HG03175 (cell line): ENCODE results near the gene RGL3.
"Not testable (repeated sequence)": the region's sequence is repeated elsewhere in the genome, so short reads cannot be mapped to it uniquely, and the experiment has no call there.

Experiments used
- ATAC-seq: cut with Tn5 transposase; IDR thresholded peaks from one replicate; pipeline ENCODE4 v1.9.1; 2021; ENCODE audit warnings: mild to moderate bottlenecking, moderate library complexity; ENCODE audit not compliant: unreplicated experiment

RGL3 gene

DNA sequence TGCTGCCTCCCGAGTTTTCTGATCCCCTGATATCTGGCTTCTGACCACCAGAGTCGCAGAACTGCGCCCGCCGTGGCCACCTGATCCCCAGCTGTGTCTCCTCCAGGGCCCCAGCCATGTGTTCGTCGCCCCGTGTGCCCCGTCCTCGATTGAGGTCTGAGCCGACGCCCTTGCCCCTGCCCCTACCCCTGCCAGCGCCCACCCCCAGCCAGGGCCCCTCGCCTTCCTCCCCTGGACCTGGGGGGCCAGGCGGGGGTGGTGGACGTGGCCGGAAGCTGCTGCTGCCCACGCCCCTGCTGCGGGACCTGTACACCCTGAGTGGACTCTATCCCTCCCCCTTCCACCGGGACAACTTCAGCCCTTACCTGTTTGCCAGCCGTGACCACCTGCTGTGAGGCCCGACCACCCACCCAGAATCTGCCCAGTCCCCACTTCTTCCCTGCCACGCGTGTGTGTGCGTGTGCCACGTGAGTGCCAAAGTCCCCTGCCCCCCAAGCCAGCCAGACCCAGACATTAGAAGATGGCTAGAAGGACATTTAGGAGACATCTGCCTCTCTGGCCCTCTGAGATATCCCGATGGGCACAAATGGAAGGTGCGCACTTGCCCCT, 54.7 kb downstream of the RGL3 start:
- no peak for ATAC-seq

DNA sequence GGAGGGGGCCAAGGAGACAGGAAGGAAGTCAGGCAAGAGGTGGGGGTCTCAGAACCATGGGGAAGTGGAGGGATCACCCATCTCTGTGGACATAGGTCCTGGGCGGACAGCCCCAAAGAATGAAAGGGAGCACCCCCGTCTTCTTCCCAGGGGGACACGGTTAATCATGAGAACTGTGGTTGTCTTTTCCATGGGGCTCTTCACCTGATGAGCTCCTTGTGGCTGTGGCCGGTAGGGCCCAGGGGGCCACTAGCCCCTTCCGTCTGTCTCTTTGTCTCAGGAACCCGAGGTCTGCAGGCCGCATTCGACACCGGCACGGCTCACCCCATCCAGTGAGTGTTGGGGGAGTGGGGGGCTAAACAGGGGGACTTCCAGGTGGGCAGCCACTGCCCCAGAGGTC, 55.2 kb downstream of the RGL3 start:
- ATAC-seq = no peak

DNA sequence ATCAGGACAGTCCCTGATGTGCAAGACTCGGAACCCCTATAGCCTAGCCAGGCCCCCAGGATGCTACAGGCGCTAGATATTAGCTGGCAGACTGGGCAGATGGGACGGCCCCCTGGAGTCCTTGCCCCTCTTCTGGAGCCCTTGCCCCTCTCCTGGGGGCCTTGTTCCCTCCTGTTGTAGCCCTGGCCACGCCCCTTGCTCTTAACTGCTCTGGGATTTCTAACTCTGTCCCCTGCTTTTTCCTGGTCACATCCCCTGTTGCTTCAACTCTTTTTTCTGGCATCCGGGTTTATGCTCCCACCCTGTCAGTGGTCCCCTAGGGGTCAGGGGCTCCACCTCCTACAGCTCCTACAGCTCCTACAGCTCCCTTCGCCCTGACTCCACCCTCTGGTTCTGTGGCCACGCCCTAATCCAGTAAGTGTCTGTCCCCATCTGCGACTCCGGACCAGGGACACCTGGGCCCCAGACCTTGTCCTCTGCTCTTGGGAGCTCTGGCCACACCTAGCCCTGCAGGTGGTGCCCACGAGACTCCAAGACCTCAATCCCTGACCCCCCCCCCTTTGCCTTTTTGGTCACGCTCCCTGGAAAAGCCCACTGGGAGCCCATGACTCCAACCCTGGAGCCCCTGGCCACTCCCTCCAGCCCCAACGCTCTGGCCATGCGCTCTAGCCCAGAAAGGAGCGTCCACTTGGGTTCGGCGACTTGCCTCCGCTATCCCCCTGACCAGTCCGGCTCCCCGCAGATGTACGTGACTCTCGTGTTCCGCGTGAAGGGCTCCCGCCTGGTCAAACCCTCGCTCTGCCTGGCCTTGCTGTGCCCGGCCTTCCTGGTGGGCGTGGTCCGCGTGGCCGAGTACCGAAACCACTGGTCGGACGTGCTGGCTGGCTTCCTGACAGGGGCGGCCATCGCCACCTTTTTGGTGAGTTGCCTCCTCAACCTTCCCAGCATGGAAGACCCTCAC, 57.1 kb downstream of the RGL3 start:
- ATAC-seq = no peak

DNA sequence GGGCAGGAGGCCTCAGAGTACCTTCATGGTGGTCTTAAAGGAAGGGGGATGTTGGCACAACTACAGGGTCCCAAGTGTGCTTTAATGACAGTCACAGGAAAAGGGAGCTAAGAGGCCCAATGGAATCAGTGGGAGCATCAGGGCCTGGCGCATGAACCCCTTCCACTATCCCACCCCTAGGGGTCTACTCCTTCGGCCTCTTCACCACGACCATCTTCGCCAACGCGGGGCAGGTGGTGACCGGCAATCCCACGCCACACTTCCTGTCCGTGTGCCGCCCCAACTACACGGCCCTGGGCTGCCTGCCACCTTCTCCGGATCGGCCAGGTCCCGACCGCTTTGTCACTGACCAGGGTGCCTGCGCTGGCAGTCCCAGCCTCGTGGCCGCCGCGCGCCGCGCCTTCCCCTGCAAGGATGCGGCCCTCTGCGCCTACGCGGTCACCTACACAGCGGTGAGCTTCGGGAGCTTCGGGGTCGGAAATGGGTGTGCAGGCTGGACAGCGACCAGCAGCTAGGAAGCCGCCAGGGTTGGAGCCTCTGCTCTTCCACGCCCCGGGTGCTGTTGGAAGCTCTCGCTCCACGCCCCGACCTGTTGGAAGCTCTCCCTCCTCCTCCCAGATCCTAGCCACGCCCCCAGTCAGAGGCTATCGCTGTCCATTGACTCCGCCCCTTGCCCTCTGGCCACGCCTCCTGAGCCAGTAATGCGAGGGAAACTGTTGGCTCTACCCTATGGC, 57.9 kb downstream of the RGL3 start:
- no peak for ATAC-seq

DNA sequence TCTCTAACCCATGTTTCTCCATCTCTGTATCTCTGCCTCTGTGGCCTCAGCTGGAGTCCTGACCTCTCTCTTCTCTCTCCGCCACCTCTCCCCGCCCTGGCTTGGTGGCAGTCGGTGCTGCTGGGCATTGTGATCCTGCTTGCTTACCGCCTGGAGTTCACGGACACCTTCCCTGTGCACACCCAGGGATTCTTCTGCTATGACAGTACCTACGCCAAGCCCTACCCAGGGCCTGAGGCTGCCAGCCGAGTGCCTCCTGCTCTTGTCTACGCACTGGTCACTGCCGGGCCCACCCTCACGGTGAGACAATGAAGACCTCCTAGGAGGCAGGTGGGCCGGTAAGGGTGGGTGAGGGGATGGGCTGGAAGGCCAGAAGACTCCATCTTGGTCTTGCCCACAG, 59.7 kb downstream of the RGL3 start:
- ATAC-seq = no peak

DNA sequence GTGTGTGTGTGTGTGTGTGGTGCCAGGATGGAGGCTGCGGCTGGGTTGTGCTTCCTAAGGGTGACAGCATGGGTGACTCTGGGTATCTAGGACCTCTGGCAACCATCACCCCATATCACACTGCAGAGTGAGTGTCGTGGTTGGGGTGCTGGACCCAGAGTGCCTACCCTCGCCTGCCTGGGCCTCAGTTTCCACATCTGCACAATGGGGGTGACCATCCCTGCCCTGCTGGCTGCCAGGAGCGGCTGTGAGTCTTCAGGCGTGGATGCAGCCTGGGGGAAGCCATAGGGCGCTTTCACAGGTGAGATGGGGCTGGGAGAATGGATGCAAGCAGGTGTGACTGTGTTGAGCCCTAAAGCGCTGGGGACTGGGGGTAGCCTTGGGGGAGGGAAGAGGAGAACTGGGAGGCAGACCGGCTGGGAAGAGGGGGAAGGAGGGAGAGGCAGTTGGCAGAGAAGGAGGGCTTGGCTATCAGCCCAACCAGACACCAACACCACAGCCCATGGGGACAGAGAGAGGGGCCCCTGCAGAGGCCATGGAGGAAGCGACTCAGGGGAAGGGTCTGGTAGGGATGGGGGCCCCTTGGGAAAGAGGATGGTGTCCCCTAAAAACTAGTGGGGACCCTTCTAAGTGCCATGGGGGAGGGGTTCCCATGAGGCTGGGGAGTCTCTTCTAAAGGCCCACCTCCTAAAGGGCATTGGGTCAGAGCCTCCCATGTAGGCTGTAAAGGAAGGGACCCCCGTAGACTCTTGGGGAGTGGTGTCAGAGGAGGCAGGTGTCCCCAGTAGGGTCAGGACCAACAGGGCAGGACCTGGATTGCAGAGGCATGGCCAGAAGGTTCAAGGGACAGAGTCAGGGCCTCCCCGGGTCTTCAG, 62.2 kb downstream of the RGL3 start:
- no peak for ATAC-seq

DNA sequence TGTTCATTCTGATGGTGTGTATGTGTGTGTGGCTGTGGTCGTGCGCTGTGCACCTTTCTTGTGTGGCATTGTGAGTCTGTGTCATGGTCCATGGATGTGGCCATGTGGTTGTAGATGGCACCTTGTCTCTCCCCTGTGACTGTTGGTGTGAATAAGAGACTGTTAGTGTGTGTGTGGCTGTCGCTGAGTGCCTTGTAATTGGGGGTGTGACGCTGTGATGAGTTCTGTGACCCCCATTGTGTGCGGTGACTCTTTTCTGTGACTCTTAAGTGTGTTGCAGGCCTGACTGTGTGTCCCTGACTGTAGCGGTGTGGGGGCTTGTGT, 63.1 kb downstream of the RGL3 start:
- ATAC-seq = no peak

DNA sequence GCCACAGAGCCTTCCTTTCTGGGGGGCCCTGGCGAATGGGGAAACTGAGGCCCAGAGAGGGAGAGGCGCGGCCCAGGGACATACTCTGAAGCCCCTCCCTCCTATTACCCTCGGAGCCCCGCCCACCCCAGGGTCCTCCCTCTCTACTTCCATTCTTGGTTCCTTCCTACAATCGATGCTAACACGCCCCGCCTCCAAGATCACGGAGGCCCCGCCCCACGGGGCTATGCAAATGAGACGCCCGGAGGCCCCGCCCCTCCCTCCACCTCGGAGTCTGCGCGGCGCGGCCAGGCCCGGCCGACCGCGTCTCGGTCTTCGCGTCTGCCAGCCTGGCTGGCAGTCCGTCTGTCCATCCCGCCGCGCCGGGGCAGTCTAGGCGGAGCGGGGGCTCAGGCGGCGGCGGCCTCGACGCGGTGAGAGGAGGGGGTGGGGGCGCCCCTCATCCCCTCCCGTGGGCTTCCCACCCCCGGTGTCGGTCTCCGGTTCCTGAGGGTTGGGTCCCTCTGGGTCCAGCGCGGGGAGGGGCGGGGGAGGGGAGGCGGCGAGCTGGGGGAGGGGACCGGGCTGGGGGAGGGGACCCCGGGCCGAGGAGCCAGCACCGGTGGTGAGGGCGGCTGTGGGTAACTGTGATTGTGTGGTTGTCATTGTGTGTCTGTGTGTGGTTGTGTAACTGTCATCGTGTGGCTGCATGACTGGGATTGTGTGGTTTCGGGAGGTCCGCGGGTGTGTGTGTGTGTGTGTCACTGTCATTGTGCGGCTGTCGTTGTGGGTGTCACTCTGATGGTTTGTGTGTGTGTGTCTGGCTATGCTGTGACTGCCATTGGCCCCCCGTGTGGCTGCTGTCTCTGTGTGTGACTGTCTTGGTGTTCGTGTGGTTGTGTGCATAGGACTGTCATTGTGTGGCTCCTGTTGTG, 63.7 kb downstream of the RGL3 start, which contains the start of gene PLPPR2:
Gene PLPPR2 (plus strand): TSS at position 273 of the 914 bp plus-strand sequence. CDS start 2,242 bp downstream, outside the sequence.
- no peak for ATAC-seq

DNA sequence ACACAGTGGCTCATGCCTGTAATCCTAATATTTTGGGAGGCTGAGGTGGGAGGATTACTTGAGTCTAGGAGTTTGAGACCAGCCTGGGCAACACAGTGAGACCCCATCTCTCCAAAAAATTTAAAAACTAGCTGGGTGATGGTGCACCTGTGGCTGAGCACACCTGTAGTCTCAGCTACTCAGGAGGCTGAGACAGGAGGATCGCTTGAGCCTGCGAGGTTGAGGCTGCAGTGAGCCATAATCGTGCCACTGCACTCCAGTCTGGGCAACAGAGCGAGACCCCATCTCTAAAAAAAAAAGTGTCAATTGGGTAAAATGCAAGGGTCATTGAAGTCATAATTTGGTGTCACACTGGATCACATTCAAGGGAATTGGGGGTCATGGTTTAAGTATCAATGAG, 65.0 kb downstream of the RGL3 start:
- ATAC-seq = not testable (repeated sequence)

DNA sequence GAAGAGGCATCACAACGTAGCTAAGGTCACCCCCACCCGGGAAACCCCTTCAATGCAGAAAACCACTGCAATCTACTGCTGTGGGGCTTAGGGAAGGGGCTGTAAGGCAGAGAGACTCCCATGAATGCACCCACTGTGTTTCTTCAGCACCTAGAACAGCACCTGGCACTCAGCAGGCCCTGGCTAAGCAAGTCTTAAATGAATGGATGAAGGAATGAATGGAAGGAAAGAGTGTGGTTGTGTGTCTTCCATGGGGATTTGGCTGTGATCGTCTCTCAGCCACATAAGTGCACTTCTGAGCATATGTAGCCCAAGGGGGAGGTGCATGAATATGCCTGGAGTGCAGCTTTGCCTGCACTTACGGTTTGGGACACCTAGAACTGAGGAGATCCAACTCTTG, 69.9 kb downstream of the RGL3 start:
- ATAC-seq = no peak

DNA sequence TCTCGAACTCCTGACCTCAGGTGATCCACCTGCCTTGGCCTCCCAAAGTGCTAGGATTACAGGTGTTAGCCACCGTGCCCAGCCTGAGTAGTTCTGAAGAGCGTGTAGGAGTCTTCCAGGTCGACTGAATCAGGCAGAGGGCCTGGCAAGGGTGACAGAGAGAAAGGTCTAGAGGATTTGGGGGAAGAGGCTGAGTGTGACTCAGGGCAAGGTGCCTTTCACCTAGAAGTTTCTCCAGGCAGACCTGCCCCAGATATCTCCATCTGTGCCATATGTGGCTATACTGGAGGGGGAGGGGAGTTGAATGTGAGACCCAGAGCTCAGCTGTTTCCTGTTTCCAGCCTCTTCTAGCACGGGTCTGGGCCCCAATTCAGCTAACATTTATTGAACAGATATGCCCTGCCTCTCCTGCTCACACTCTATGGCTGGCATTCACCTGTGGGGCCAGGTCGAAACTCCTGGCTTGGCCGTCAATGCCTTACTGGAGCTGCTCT, 71.5 kb downstream of the RGL3 start:
- ATAC-seq = no peak

DNA sequence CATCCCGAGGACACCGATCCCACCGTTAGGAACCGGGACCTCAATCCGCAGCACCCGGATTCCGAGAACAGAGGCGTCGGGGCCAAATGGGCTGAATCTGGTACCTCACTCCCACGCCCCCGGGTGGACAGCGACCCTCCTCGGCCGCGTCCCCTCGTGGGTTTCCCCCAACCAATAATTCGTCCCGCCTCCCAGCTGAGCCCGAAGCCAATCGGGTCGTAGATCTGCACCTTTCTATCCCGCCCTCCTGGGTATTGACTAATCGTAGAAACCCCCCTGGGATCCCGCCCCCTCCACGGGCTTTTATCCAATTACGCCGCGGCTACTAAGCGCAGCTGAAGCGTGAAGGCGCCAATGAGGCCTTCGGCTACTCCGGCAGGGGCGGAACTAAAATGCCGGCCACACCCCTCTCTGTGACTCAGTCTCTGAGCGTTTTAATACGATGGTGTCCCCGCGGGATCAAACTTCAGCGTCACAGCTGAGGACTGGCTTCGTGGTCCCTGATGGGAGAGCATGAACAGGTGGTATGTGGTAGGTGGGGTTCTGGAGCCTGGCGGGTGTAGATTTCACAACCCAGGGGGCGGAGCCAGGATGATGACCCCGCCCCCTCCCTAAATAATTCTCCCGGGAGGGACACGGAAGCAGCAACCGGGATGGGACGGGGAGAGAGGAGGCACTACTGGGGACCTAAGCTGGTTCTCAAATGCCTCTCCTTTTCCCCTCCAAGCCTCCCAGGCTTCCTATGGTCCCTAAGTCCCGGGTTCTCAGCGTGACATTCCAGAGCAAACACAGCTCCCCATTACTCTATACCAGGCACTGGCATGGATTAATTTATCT, 72.8 kb downstream of the RGL3 start, which contains the start of the genes CCDC159 and TMEM205:
Gene CCDC159 (plus strand): TSS at position 416 of the 837 bp plus-strand sequence. CDS start 88 bp downstream, at position 504.
Gene TMEM205 (minus strand): TSS at position 165 of the 837 bp plus-strand sequence. CDS start 649 bp downstream, outside the sequence.
- ATAC-seq = peak; percentile 90

DNA sequence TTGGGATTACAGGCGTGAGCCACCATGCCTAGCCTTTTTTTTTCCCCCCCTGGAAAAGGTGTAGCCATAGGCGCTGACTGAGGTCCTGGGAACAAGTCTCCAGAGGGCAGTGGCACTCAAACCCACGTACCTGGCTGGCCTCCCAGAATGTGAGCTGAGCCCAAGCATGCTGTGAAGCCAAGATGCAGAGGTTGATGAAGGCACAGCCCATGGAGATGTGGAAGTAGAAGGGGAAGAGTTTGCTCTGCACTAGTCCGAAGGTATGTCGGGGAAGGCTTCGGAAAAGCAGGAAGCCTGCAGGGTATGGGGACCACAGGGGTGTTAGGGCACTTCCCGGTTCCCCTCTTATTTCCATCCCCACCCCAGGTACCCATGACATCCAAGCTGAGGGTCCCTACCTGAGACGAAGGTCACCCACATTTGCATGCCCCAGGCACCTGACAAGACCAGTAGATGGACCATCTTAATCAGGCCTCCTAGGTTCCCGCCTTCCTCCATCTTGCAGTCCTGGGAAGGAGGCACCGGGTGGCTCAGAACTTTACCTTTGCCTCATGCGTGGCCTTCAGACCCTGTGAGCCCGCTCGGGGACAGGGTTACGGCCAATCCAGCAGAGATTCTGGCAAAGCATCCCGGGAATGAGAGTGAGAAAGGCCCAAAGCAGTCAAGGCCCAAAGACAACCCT, 73.9 kb downstream of the RGL3 start:
- ATAC-seq = no peak
